Stimulated activated CD4-positive, alpha-beta T cell treated with anti-CD3 and anti-CD28 coated beads, TNF-alpha, amount 100 ng/mL, for 48 hours (primary cell): ENCODE results near the gene CALM3.
"Not testable (repeated sequence)": the region's sequence is repeated elsewhere in the genome, so short reads cannot be mapped to it uniquely, and the experiment has no call there.

Experiments
- DNase-seq, 3 donors: peaks; one replicate each; pipeline ENCODE4 v3.0.0-alpha.2; 2020; ENCODE audit warnings: low read depth in 3 of 3

The CALM3 gene

GRCh38 chr19:46601318-46602224 lies at the start of gene CALM3:
CALM3 (plus strand) TSS chr19:46601330; CDS start chr19:46601435, 105 bp downstream.
- no peak for DNase-seq

- no peak for DNase-seq
These were observed 48.2 kb upstream of the CALM3 start for GRCh38 chr19:46552891-46553290.

- no peak for DNase-seq
These were observed 47.0 kb upstream of the CALM3 start for GRCh38 chr19:46554161-46554560.

GRCh38 chr19:46555628-46556280 lies 45.4 kb upstream of the CALM3 start:
- no peak for DNase-seq

GRCh38 chr19:46556471-46556870 lies 44.7 kb upstream of the CALM3 start:
- not testable (repeated sequence) for DNase-seq

- DNase-seq: no peak
These were observed 41.9 kb upstream of the CALM3 start for GRCh38 chr19:46559203-46559602.

GRCh38 chr19:46559675-46560074 lies 41.5 kb upstream of the CALM3 start:
- not testable (repeated sequence) for DNase-seq

GRCh38 chr19:46564701-46565100 lies 36.4 kb upstream of the CALM3 start:
- no peak for DNase-seq

GRCh38 chr19:46571495-46571894 lies 29.6 kb upstream of the CALM3 start:
- no peak for DNase-seq

- DNase-seq: no peak
These were observed 27.2 kb upstream of the CALM3 start for GRCh38 chr19:46573679-46574498.

- DNase-seq: peak in 2 of 3 donors; percentile 13 to 19
These were observed 26.6 kb upstream of the CALM3 start for GRCh38 chr19:46574533-46574932.

- no peak for DNase-seq
These were observed 22.7 kb upstream of the CALM3 start for GRCh38 chr19:46578450-46578849.

- peak in 1 of 3 donors; percentile 41 for DNase-seq
These were observed 21.7 kb upstream of the CALM3 start for GRCh38 chr19:46579361-46579879.

- DNase-seq: no peak
These were observed 20.9 kb upstream of the CALM3 start for GRCh38 chr19:46580247-46580646.

- no peak for DNase-seq
These were observed 15.6 kb upstream of the CALM3 start for GRCh38 chr19:46585539-46585938.

- no peak for DNase-seq
These were observed 14.8 kb upstream of the CALM3 start for GRCh38 chr19:46586294-46586693.

GRCh38 chr19:46587861-46588260 lies 13.3 kb upstream of the CALM3 start:
- DNase-seq: no peak

GRCh38 chr19:46591254-46591653 lies 9.9 kb upstream of the CALM3 start:
- DNase-seq: no peak

GRCh38 chr19:46591870-46592269 lies 9.3 kb upstream of the CALM3 start:
- no peak for DNase-seq

GRCh38 chr19:46596008-46596407 lies 5.1 kb upstream of the CALM3 start:
- no peak for DNase-seq

GRCh38 chr19:46598372-46598917 lies 2.7 kb upstream of the CALM3 start:
- no peak for DNase-seq
